Upper lobe of left lung (tissue), 4 donors: Measurements from ENCODE around the gene CCNO.

ENCODE experiments used
- EP300 ChIP-seq, 4 donors: sonication (generic); formaldehyde crosslinking; IDR thresholded peaks; one replicate each; pipeline ENCODE4 v1.5.1; 2017; ENCODE audit warnings: antibody characterized with exemption in 4 of 4, control low read depth in 2 of 4
- POLR2A ChIP-seq, 4 donors: fragments of 450-650 bp; IDR thresholded peaks; one replicate each; pipeline ENCODE4 v1.5.1; 2016 to 2017; ENCODE audit warnings: antibody characterized with exemption in 4 of 4, mild to moderate bottlenecking in 2 of 4
- TF ChIP-seq, protein P1 (sequence below), 6 experiments: fragments of 450-650 bp in 4 of 6; fragments of 200-600 bp in 2 of 6; sonication (generic) in 2 of 6; IDR thresholded peaks; one replicate each; pipeline ENCODE4 v1.5.1; 2016 to 2019; ENCODE audit warnings: antibody characterized with exemption in 6 of 6

DNA sequence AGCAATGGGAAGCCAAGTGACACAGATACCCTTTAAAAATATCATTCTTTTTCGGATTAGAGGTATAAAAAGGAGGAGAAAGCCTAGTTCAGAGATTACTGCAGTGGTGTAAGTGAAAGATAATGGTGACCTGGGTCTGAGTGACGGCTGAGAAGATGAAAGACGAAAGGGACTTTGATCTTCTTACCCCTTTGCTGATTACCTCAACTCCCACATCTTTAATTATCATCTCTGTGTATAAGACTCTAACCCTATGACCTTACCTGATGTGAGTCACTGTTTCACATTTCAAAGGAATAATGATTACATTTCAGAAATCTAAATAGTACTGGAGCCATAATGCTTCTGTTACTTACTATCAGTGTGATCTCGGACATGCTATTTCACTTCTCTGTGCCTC lies 21.4 kb upstream of the CCNO start:
- TF ChIP-seq, protein P1, sequence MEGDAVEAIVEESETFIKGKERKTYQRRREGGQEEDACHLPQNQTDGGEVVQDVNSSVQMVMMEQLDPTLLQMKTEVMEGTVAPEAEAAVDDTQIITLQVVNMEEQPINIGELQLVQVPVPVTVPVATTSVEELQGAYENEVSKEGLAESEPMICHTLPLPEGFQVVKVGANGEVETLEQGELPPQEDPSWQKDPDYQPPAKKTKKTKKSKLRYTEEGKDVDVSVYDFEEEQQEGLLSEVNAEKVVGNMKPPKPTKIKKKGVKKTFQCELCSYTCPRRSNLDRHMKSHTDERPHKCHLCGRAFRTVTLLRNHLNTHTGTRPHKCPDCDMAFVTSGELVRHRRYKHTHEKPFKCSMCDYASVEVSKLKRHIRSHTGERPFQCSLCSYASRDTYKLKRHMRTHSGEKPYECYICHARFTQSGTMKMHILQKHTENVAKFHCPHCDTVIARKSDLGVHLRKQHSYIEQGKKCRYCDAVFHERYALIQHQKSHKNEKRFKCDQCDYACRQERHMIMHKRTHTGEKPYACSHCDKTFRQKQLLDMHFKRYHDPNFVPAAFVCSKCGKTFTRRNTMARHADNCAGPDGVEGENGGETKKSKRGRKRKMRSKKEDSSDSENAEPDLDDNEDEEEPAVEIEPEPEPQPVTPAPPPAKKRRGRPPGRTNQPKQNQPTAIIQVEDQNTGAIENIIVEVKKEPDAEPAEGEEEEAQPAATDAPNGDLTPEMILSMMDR (IDR thresholded peaks at IDR 0.05), result no peak
- no peak for TF ChIP-seq POLR2A (IDR thresholded peaks at IDR 0.05)
- TF ChIP-seq EP300 (IDR thresholded peaks at IDR 0.05), result no peak
